ENCODE measurements around the gene GOLGA6L7.
"Not testable (repeated sequence)": the region's sequence is repeated elsewhere in the genome, so short reads cannot be mapped to it uniquely, and the experiment has no call there.

GOLGA6L7 gene

GRCh38 chr15:28890711-28891495, 42.5 kb upstream of the GOLGA6L7 start:
- Histone ChIP-seq H3K27me3 (ENCODE audit: low read depth, low read length) (no peaks in the 10 kb centered on the region), H3K36me3 (replicated peaks; ENCODE audit: low read depth, low read length) (no peaks in the 10 kb centered on the region), H3K4me1 (ENCODE audit: low read length) (no peaks in the 10 kb centered on the region), H3K4me3 (ENCODE audit: low read length) (no peak overlapping the region), H3K9me3 (ENCODE audit: insufficient read depth, low read length) (no peaks in the 10 kb centered on the region), H4K20me1 (ENCODE audit: insufficient read depth, low read length) (no peaks in the 10 kb centered on the region), H3K9ac (ENCODE audit: low read length) (no peak overlapping the region), H2AFZ (ENCODE audit: low read depth, low read length) (no peak overlapping the region), H3K79me2 (ENCODE audit: low read length) (no peaks in the 10 kb centered on the region), H3K27ac (ENCODE audit: low read length) (no peak overlapping the region), H3K4me2 (ENCODE audit: low read length) (no peak overlapping the region)
- no peak for TF ChIP-seq EZH2phosphoT487 (IDR thresholded peaks at IDR 0.05; ENCODE audit: low read depth)
- TF ChIP-seq, protein P1, sequence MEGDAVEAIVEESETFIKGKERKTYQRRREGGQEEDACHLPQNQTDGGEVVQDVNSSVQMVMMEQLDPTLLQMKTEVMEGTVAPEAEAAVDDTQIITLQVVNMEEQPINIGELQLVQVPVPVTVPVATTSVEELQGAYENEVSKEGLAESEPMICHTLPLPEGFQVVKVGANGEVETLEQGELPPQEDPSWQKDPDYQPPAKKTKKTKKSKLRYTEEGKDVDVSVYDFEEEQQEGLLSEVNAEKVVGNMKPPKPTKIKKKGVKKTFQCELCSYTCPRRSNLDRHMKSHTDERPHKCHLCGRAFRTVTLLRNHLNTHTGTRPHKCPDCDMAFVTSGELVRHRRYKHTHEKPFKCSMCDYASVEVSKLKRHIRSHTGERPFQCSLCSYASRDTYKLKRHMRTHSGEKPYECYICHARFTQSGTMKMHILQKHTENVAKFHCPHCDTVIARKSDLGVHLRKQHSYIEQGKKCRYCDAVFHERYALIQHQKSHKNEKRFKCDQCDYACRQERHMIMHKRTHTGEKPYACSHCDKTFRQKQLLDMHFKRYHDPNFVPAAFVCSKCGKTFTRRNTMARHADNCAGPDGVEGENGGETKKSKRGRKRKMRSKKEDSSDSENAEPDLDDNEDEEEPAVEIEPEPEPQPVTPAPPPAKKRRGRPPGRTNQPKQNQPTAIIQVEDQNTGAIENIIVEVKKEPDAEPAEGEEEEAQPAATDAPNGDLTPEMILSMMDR (IDR thresholded peaks at IDR 0.05; ENCODE audit: low read depth, low read length), result no peak

GRCh38 chr15:28890291-28890690, 41.8 kb upstream of the GOLGA6L7 start:
- not testable (repeated sequence) for H3K4me2 ChIP-seq (ENCODE audit: low read length); H3K79me2 ChIP-seq (ENCODE audit: low read length); H4K20me1 ChIP-seq (ENCODE audit: insufficient read depth, low read length)

DNA sequence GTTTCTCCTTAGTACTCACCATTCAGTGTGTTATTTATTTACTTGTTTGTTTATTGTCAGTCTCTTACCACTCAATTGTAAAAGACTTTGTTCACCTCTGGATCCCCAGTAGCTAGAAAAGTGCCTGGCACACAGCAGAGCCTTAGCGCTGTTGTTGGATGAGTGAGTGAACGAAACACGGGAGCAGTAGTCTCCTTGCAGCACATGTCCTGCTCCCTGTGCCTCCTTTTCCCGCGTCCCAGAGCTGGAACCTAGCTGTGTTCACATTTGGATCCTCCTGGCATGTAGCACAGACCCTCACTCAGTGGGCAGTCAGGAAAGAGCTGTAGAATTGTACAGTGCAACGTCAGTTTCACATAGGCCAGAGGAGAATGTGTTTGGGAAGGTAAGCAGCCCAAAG, 41.4 kb upstream of the GOLGA6L7 start:
- not testable (repeated sequence) for H3K9ac ChIP-seq (ENCODE audit: low read length); H2AFZ ChIP-seq (ENCODE audit: low read depth, low read length); H3K4me1 ChIP-seq (ENCODE audit: low read length); H3K4me2 ChIP-seq (ENCODE audit: low read length); H3K79me2 ChIP-seq (ENCODE audit: low read length); H3K27me3 ChIP-seq (ENCODE audit: low read depth, low read length); H4K20me1 ChIP-seq (ENCODE audit: insufficient read depth, low read length); H3K36me3 ChIP-seq (replicated peaks; ENCODE audit: low read depth, low read length); H3K4me3 ChIP-seq (ENCODE audit: low read length); H3K27ac ChIP-seq (ENCODE audit: low read length); H3K9me3 ChIP-seq (ENCODE audit: insufficient read depth, low read length)

More at GRCh38 chr15:28890291-28890690, 41.8 kb upstream of the GOLGA6L7 start:
- not testable (repeated sequence) for H3K4me3 ChIP-seq (ENCODE audit: low read length); H3K27ac ChIP-seq (ENCODE audit: low read length); H2AFZ ChIP-seq (ENCODE audit: low read depth, low read length); H3K9ac ChIP-seq (ENCODE audit: low read length); H3K9me3 ChIP-seq (ENCODE audit: insufficient read depth, low read length); H3K27me3 ChIP-seq (ENCODE audit: low read depth, low read length); H3K4me1 ChIP-seq (ENCODE audit: low read length); H3K36me3 ChIP-seq (replicated peaks; ENCODE audit: low read depth, low read length)

- Histone ChIP-seq H3K27ac (ENCODE audit: low read length) (no peak overlapping the region), H3K4me1 (ENCODE audit: low read length) (no peaks in the 10 kb centered on the region), H4K20me1 (ENCODE audit: insufficient read depth, low read length) (no peaks in the 10 kb centered on the region), H3K4me3 (ENCODE audit: low read length) (no peak overlapping the region), H3K36me3 (replicated peaks; ENCODE audit: low read depth, low read length) (no peaks in the 10 kb centered on the region), H3K9ac (ENCODE audit: low read length) (no peak overlapping the region), H3K4me2 (ENCODE audit: low read length) (no peak overlapping the region), H3K79me2 (ENCODE audit: low read length) (no peaks in the 10 kb centered on the region), H3K27me3 (ENCODE audit: low read depth, low read length) (no peaks in the 10 kb centered on the region), H2AFZ (ENCODE audit: low read depth, low read length) (no peak overlapping the region), H3K9me3 (ENCODE audit: insufficient read depth, low read length) (no peaks in the 10 kb centered on the region)
- TF ChIP-seq, protein P1 (IDR thresholded peaks at IDR 0.05; ENCODE audit: low read depth, low read length), result no peak
- TF ChIP-seq EZH2phosphoT487 (IDR thresholded peaks at IDR 0.05; ENCODE audit: low read depth), result no peak
Measured at GRCh38 chr15:28889346-28889745, 40.9 kb upstream of the GOLGA6L7 start.

- Histone ChIP-seq H3K36me3 (replicated peaks; ENCODE audit: low read depth, low read length) (no peaks in the 10 kb centered on the region), H3K27ac (ENCODE audit: low read length) (no peak overlapping the region), H4K20me1 (ENCODE audit: insufficient read depth, low read length) (no peaks in the 10 kb centered on the region), H3K9me3 (ENCODE audit: insufficient read depth, low read length) (no peaks in the 10 kb centered on the region), H3K9ac (ENCODE audit: low read length) (no peak overlapping the region), H3K4me3 (ENCODE audit: low read length) (no peak overlapping the region), H3K4me2 (ENCODE audit: low read length) (no peak overlapping the region), H3K79me2 (ENCODE audit: low read length) (no peaks in the 10 kb centered on the region), H3K4me1 (ENCODE audit: low read length) (no peaks in the 10 kb centered on the region), H2AFZ (ENCODE audit: low read depth, low read length) (no peak overlapping the region), H3K27me3 (ENCODE audit: low read depth, low read length) (no peaks in the 10 kb centered on the region)
- TF ChIP-seq, protein P1 (IDR thresholded peaks at IDR 0.05; ENCODE audit: low read depth, low read length), result no peak
- TF ChIP-seq EZH2phosphoT487 (IDR thresholded peaks at IDR 0.05; ENCODE audit: low read depth), result no peak
Measured at GRCh38 chr15:28888900-28889299, 40.5 kb upstream of the GOLGA6L7 start.
